Measurements from ENCODE around the gene HSD11B2.

The HSD11B2 gene

DNA sequence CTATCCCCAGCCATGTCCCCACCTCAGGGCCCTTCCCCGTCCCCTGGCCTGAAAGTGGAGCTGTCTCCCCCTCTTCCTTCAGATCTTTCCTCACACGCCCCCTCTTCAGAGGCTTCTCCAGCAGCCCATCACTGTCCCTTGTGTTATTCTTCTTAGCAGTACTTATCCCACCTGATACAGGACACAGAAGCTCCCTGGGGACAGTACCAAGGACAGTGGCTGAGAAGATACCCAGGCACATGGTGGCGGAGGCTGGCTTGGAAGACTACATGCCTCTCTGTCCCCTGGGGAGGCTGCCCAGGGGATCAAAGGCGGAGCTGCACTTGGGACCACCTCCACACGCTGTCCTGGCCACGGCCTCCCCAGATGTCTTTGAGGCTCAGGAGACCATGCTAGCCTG is 23.9 kb downstream of the HSD11B2 start:
- Histone ChIP-seq H3K4me3 (ENCODE audit: low read depth in 1 of 2, low read length in 1 of 2) (no peak overlapping the region), H3K27me3 (no peaks in the 10 kb centered on the region), H3K9me3 (no peaks in the 10 kb centered on the region), H3K4me1 (ENCODE audit: control insufficient read depth in 1 of 2, insufficient read depth in 1 of 2, low read depth in 1 of 2, low read length in 1 of 2) (peaks cover 6 to 9% of the 10 kb centered on the region in 2 experiments), H3K27ac (no peak overlapping the region), H3K36me3 (peaks cover 91% of the 10 kb centered on the region)
- TF ChIP-seq, protein P1, sequence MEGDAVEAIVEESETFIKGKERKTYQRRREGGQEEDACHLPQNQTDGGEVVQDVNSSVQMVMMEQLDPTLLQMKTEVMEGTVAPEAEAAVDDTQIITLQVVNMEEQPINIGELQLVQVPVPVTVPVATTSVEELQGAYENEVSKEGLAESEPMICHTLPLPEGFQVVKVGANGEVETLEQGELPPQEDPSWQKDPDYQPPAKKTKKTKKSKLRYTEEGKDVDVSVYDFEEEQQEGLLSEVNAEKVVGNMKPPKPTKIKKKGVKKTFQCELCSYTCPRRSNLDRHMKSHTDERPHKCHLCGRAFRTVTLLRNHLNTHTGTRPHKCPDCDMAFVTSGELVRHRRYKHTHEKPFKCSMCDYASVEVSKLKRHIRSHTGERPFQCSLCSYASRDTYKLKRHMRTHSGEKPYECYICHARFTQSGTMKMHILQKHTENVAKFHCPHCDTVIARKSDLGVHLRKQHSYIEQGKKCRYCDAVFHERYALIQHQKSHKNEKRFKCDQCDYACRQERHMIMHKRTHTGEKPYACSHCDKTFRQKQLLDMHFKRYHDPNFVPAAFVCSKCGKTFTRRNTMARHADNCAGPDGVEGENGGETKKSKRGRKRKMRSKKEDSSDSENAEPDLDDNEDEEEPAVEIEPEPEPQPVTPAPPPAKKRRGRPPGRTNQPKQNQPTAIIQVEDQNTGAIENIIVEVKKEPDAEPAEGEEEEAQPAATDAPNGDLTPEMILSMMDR (IDR thresholded peaks at IDR 0.05): no peak

DNA sequence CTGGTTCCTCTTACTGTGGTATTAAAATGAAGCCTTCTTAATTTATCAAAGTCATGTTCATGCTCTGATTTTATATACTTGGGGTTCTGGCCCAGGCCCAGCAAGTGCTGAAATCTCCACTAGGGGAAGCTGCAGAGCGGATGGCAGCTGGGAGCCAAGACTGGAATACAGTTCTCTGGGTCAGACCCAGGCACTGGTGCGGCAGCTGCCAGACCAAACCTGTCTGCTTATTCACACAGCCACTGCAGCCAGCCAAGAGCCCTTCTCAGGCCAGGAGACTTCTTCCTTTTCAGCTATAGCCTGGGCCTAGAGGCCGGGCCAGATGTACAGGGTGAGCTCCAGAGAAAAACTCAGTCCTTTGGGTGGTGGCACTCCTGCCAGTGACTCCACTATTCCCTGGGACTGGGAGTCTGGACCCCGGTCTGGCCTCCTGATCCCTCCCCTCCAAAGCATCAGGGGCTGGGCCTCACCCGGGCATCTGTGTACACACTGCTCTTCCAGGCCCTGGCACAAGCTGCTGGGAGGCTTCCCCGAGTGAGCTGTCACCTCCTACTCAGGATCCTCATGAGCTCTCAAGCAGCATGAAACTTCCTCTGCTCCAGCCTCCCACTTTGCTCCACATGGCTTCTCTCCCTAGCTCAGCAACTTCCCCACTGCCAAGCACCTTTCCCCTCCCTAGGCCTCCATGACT is 25.6 kb downstream of the HSD11B2 start:
- Histone ChIP-seq H3K9me3 (no peaks in the 10 kb centered on the region), H3K36me3 (peaks cover 91% of the 10 kb centered on the region), H3K27me3 (no peaks in the 10 kb centered on the region), H3K4me3 (ENCODE audit: low read depth in 1 of 2, low read length in 1 of 2) (no peak overlapping the region), H3K4me1 (ENCODE audit: control insufficient read depth in 1 of 2, insufficient read depth in 1 of 2, low read depth in 1 of 2, low read length in 1 of 2) (peaks cover 9 to 21% of the 10 kb centered on the region in 2 experiments), H3K27ac (peak overlapping the region; percentile 25)
- TF ChIP-seq, protein P1 (IDR thresholded peaks at IDR 0.05): no peak

DNA sequence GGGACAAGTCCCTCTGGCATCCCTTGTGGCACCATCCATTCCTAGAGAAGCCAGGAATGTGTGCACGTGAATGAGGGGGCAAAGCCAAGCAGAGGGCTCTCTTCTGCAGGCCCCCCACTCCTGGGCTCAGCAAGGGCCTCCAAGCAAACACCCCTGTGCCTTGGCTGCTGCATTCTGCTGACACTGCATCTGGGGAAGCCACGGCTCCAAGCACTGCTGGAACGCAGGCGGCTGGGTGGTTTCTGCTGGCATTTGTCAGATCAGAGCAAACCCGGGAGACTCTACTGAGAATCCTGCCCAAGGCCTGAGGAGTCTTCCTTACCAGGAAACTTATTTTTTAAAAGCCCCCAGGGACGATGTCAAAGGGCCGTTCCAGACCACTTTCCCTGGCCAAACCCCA is 26.7 kb downstream of the HSD11B2 start:
- TF ChIP-seq, protein P1 (IDR thresholded peaks at IDR 0.05): no peak
- no peaks in the 10 kb centered on the region for H3K9me3 ChIP-seq
- no peak overlapping the region for H3K27ac ChIP-seq
- H3K36me3 ChIP-seq: peaks cover 91% of the 10 kb centered on the region
- H3K27me3 ChIP-seq: no peaks in the 10 kb centered on the region
- no peak overlapping the region for H3K4me3 ChIP-seq (ENCODE audit: low read depth in 1 of 2, low read length in 1 of 2)
- H3K4me1 ChIP-seq (ENCODE audit: control insufficient read depth in 1 of 2, insufficient read depth in 1 of 2, low read depth in 1 of 2, low read length in 1 of 2): peaks cover 9 to 25% of the 10 kb centered on the region in 2 experiments

DNA sequence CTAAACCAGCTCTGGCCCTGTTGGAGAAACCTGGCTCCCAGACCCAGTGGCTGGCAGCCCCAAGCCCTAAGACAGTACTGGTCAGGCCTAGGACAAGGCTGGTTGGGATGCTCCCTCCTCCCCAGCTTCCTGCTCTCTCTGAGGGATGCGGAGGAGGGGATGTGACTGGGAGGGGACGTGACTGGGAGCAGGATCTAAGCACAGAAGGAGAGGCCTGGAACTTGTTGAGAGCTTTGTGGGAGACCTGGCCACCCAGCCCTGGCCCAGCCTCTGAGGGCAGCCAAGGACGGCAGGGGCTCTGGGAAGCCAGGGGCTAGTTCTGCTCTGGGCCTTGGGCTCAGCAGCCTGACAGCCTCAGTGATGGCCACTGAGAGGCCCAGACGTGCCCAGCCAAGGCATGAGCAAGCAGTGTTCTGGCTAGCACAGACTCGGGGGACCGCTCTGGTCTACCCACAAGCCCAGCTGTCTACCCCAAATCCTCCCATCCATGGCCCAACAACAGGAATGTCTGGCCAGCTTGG is 27.3 kb downstream of the HSD11B2 start:
- H3K4me3 ChIP-seq (ENCODE audit: low read depth in 1 of 2, low read length in 1 of 2): no peak overlapping the region
- no peaks in the 10 kb centered on the region for H3K9me3 ChIP-seq
- peaks cover 9 to 25% of the 10 kb centered on the region in 2 experiments for H3K4me1 ChIP-seq (ENCODE audit: control insufficient read depth in 1 of 2, insufficient read depth in 1 of 2, low read depth in 1 of 2, low read length in 1 of 2)
- H3K36me3 ChIP-seq: peaks cover 91% of the 10 kb centered on the region
- no peak overlapping the region for H3K27ac ChIP-seq
- no peaks in the 10 kb centered on the region for H3K27me3 ChIP-seq
- TF ChIP-seq, protein P1 (IDR thresholded peaks at IDR 0.05): no peak

DNA sequence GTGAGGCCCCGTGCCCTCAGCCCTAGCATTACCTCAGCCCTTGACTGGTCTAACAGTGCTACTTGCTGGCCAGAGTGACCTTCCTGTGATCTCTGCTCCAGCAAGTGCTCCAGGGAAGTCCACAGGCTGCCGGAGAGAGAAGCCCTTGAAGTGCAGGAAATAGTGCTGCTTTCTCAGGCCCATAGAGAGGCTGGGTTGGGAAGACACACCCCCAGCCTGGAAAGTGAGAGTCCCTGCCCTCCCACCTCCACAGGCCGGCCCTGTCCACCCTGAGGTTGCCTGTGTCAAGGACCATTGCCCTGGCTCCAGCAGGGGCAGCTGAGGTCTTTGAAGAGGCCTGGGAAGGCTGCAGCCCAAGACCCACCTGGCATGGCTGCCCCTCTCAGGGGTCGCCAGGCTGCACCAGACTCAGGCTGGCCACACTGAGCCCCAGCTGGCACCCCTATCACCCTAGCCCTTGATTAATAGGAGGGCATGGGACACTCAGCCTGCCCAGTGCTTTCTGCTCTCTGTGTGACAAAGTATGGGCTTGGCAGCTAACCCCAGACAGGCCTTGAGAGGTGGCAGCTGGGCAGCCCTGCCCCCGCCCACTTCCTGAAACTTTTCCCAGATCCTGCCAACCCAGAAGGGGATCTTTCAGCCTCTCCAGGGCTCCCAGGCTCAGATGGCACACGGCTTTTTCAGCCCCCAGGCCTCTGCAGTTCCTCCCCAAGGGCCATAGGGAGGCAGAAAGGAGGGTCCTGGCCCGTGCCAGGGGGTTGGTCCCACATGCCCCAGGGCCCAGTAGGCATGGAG is 28.3 kb downstream of the HSD11B2 start:
- TF ChIP-seq, protein P1 (IDR thresholded peaks at IDR 0.05): no peak
- peak overlapping the region; percentile 35 for H3K27ac ChIP-seq
- no peaks in the 10 kb centered on the region for H3K27me3 ChIP-seq
- no peak overlapping the region for H3K4me3 ChIP-seq (ENCODE audit: low read depth in 1 of 2, low read length in 1 of 2)
- no peaks in the 10 kb centered on the region for H3K9me3 ChIP-seq
- peaks cover 9 to 25% of the 10 kb centered on the region in 2 experiments for H3K4me1 ChIP-seq (ENCODE audit: control insufficient read depth in 1 of 2, insufficient read depth in 1 of 2, low read depth in 1 of 2, low read length in 1 of 2)
- H3K36me3 ChIP-seq: peaks cover 89% of the 10 kb centered on the region

All from neutrophil (primary cell).